Colonic mucosa (tissue), 4 donors: ENCODE data around the gene PHF20. TPM values are rescaled to one million over a fixed set of nuclear protein-coding genes. Genes with fewer than 3 reads are reported as not detected.

Source experiments
- DNase-seq: peaks from one replicate; pipeline ENCODE4 v3.0.0-alpha.2; 2020
- H3K27ac ChIP-seq: fragments of 200-600 bp; one replicate; pipeline ENCODE4 v1.8.0; 2021
- H3K27me3 ChIP-seq: fragments of 200-600 bp; one replicate; pipeline ENCODE4 v1.8.0; 2021
- H3K36me3 ChIP-seq: fragments of 200-600 bp; one replicate; pipeline ENCODE4 v1.8.0; 2021
- H3K4me1 ChIP-seq: fragments of 200-600 bp; one replicate; pipeline ENCODE4 v1.8.0; 2021; ENCODE audit warnings: mild to moderate bottlenecking
- H3K4me3 ChIP-seq: fragments of 200-600 bp; one replicate; pipeline ENCODE4 v1.8.0; 2021
- H3K9ac ChIP-seq, 2 donors: one replicate each; pipeline ENCODE4 v1.7.0; 2013; ENCODE audit warnings: control low read depth in 2 of 2, low read depth in 2 of 2, low read length in 2 of 2
- H3K9me3 ChIP-seq: fragments of 200-600 bp; one replicate; pipeline ENCODE4 v1.8.0; 2021
- CTCF ChIP-seq: fragments of 200-600 bp; IDR thresholded peaks from one replicate; pipeline ENCODE4 v1.8.0; 2022; ENCODE audit warnings: antibody characterized with exemption, mild to moderate bottlenecking
- intact Hi-C: fragments of 100-400 bp; cut with DNase I; formaldehyde crosslinking; loops from one replicate; pipeline ENCODE4 v1.14.1; 2022
- total RNA-seq, 2 donors: library from RNA; stranded (reverse); fragmentation: NEBNext Ultra II Directional in 1 of 2; extraction: Animal tissue kit (Norgen Biotek cat#: 25700) in 1 of 2; gene quantifications; one replicate each; pipeline ENCODE4 v1.2.1, GENCODE V29; 2021
- donor health status: healthy.
- donor health status: DM: no; HTN: no; CAD: no.
- donor health status: DM: no; HTN: no; CAD: no.

The PHF20 gene
- total RNA-seq, 2 donors from 2014 or later: 25.5 to 27.0 TPM

GRCh38 chr20:35967979-35968640 is 196.3 kb downstream of the PHF20 start, which contains the start of gene CNBD2:
TSS of gene CNBD2 (plus strand) at chr20:35968590. CDS start at chr20:35968763, 173 bp downstream.
- no peak for TF ChIP-seq CTCF
- H3K36me3 ChIP-seq: no peaks in the 10 kb centered on the region
- H3K4me1 ChIP-seq: no peaks in the 10 kb centered on the region
- DNase-seq: no peak
- no peaks in the 10 kb centered on the region for H3K27me3 ChIP-seq
- no peak within 1 kb of the TSS for H3K27ac ChIP-seq
- intact Hi-C loops: no loop called here
- H3K4me3 ChIP-seq: no peak within 1 kb of the TSS
- no peak within 1 kb of the TSS for H3K9ac ChIP-seq
- no peaks in the 10 kb centered on the region for H3K9me3 ChIP-seq

GRCh38 chr20:35968930-35969329 is 197.1 kb downstream of the PHF20 start:
- no peak for TF ChIP-seq CTCF
- Histone ChIP-seq H3K4me3 (no peak overlapping the region), H3K4me1 (no peaks in the 10 kb centered on the region), H3K27ac (no peak overlapping the region), H3K9me3 (no peaks in the 10 kb centered on the region), H3K27me3 (no peaks in the 10 kb centered on the region), H3K36me3 (no peaks in the 10 kb centered on the region), H3K9ac (no peak overlapping the region)
- DNase-seq: no peak
- intact Hi-C loops: no loop called here

- no peak overlapping the region for H3K27ac ChIP-seq
- no peak for TF ChIP-seq CTCF
- no peak overlapping the region for H3K9ac ChIP-seq
- H3K4me3 ChIP-seq: no peak overlapping the region
- no peak for DNase-seq
- H3K9me3 ChIP-seq: no peaks in the 10 kb centered on the region
- H3K27me3 ChIP-seq: no peaks in the 10 kb centered on the region
- intact Hi-C loops: no loop called here
- H3K36me3 ChIP-seq: no peaks in the 10 kb centered on the region
- H3K4me1 ChIP-seq: no peaks in the 10 kb centered on the region
Measured at GRCh38 chr20:35971981-35972380, 200.2 kb downstream of the PHF20 start.

- Histone ChIP-seq H3K36me3 (no peaks in the 10 kb centered on the region), H3K9me3 (no peaks in the 10 kb centered on the region), H3K9ac (no peak overlapping the region), H3K27ac (no peak overlapping the region), H3K27me3 (no peaks in the 10 kb centered on the region), H3K4me3 (no peak overlapping the region), H3K4me1 (no peaks in the 10 kb centered on the region)
- no peak for TF ChIP-seq CTCF
- intact Hi-C loops: no loop called here
- DNase-seq: no peak
Measured at GRCh38 chr20:35972462-35972861, 200.6 kb downstream of the PHF20 start.

GRCh38 chr20:35974256-35974655 is 202.4 kb downstream of the PHF20 start:
- Histone ChIP-seq H3K4me3 (no peak overlapping the region), H3K27me3 (no peaks in the 10 kb centered on the region), H3K36me3 (no peaks in the 10 kb centered on the region), H3K9me3 (no peaks in the 10 kb centered on the region), H3K9ac (no peak overlapping the region), H3K27ac (no peak overlapping the region), H3K4me1 (no peaks in the 10 kb centered on the region)
- intact Hi-C loops: no loop called here
- DNase-seq: no peak
- TF ChIP-seq CTCF: no peak
